Tibial nerve (tissue), 4 donors: Measurements from ENCODE around the gene NELL2.

ENCODE experiments used
- CTCF ChIP-seq, 5 experiments: fragments of 200-600 bp in 3 of 5; fragments of 450-650 bp in 2 of 5; sonication (generic) in 3 of 5; IDR thresholded peaks; one replicate each; pipeline ENCODE4 v1.5.1; 2016 to 2019; ENCODE audit warnings: antibody characterized with exemption in 5 of 5, mild to moderate bottlenecking in 3 of 5, moderate library complexity in 2 of 5
- EP300 ChIP-seq, 2 donors: sonication (generic); formaldehyde crosslinking; IDR thresholded peaks; one replicate each; pipeline ENCODE4 v1.6.1; 2017; ENCODE audit warnings: antibody characterized with exemption in 2 of 2, mild to moderate bottlenecking in 1 of 2
- POLR2A ChIP-seq, 2 donors: fragments of 450-650 bp; IDR thresholded peaks; one replicate each; pipeline ENCODE4 v1.6.1; 2017; ENCODE audit warnings: antibody characterized with exemption in 2 of 2, mild to moderate bottlenecking in 2 of 2, moderate library complexity in 2 of 2

GRCh38 chr12:44563486-44563885, 312.6 kb downstream of the NELL2 start:
- no peak for TF ChIP-seq CTCF (IDR thresholded peaks at IDR 0.05)
- no peak for TF ChIP-seq POLR2A (IDR thresholded peaks at IDR 0.05)
- TF ChIP-seq EP300 (IDR thresholded peaks at IDR 0.05) = no peak
